Progenitor cell of endocrine pancreas (in vitro differentiated cells): ENCODE measurements around the gene RASGRP2. TPM values are rescaled to one million over a fixed set of nuclear protein-coding genes. Genes with fewer than 3 reads are reported as not detected.

Experiments
- DNase-seq: peaks from one replicate; pipeline ENCODE4 v3.0.0; 2021; ENCODE audit warnings: low spot score; ENCODE audit not compliant: unreplicated experiment
- H3K27ac Mint-ChIP-seq: 2 replicates; pipeline ENCODE4 v1.8.0; 2021; ENCODE audit warnings: mild to moderate bottlenecking, moderate library complexity, mixed read lengths
- H3K27me3 Mint-ChIP-seq: 2 replicates; pipeline ENCODE4 v1.8.0; 2021; ENCODE audit warnings: mixed read lengths
- H3K36me3 Mint-ChIP-seq: 2 replicates; pipeline ENCODE4 v1.8.0; 2022; ENCODE audit warnings: mixed read lengths; ENCODE audit not compliant: insufficient read depth
- H3K4me1 Mint-ChIP-seq: 2 replicates; pipeline ENCODE4 v1.8.0; 2021; ENCODE audit warnings: low read depth, mixed read lengths
- H3K4me3 Mint-ChIP-seq: 2 replicates; pipeline ENCODE4 v1.8.0; 2021; ENCODE audit warnings: low read depth, mild to moderate bottlenecking, moderate library complexity, mixed read lengths
- H3K9me3 Mint-ChIP-seq: 2 replicates; pipeline ENCODE4 v1.8.0; 2021; ENCODE audit warnings: low read depth, mixed read lengths
- total RNA-seq: library from RNA; stranded (reverse); gene quantifications from 2 replicates; pipeline ENCODE4 v1.2.1, GENCODE V29; 2021
- TF ChIP-seq, protein P1 (sequence below): fragments of 200-600 bp; sonication (generic); IDR thresholded peaks from one replicate; pipeline ENCODE4 v1.5.0; 2021; ENCODE audit warnings: antibody characterized with exemption, mild to moderate bottlenecking; ENCODE audit not compliant: unreplicated experiment

RASGRP2 gene
- total RNA-seq, 1 donor from 2014 or later: 0.53 TPM

DNA sequence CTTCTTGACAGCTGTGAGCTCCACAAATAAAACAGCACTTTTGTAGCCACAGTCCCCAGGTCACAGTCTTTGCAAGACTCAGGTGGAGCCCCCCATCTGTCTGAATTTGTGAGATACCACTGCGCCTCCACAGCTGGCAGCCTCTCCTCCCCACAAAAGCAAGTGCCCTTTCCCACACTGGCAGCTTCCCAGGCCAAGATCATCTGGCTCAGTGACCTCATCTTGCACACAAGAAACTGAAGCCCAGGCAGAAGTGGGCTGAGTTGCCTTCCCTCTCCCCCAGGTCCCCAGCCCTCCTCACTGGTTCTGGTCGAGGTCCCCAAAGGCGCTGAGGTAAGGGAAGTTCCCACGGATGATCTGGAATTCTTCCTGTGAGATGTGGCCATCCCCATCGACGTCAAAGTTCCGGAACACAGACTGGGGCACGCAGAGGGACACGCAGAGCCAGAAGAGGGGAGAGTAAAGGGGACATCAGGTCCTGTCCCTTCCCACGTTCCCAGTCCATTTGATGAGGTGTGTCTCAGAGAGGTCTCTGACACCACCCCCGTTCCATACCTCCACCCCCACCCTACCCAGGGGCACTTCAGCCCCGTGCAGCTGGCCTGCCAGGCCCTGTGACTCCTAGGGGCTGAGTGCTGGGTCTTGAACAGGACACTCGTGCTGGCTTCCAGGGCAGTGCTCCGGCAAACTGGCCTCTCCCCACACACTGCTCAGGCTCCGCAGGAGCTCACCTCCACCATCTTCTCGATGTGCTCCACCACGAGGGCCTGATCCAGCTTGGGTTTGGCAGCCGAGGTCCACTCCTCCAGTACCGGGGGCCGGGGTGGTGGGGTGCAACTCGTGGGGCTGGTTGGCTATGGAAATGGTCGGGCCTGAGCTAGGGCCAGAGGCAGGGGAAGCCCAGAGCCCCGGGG lies 8.9 kb downstream of the RASGRP2 start:
- TF ChIP-seq, protein P1, sequence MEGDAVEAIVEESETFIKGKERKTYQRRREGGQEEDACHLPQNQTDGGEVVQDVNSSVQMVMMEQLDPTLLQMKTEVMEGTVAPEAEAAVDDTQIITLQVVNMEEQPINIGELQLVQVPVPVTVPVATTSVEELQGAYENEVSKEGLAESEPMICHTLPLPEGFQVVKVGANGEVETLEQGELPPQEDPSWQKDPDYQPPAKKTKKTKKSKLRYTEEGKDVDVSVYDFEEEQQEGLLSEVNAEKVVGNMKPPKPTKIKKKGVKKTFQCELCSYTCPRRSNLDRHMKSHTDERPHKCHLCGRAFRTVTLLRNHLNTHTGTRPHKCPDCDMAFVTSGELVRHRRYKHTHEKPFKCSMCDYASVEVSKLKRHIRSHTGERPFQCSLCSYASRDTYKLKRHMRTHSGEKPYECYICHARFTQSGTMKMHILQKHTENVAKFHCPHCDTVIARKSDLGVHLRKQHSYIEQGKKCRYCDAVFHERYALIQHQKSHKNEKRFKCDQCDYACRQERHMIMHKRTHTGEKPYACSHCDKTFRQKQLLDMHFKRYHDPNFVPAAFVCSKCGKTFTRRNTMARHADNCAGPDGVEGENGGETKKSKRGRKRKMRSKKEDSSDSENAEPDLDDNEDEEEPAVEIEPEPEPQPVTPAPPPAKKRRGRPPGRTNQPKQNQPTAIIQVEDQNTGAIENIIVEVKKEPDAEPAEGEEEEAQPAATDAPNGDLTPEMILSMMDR: no peak
- H3K27ac Mint-ChIP-seq: no peak overlapping the region

DNA sequence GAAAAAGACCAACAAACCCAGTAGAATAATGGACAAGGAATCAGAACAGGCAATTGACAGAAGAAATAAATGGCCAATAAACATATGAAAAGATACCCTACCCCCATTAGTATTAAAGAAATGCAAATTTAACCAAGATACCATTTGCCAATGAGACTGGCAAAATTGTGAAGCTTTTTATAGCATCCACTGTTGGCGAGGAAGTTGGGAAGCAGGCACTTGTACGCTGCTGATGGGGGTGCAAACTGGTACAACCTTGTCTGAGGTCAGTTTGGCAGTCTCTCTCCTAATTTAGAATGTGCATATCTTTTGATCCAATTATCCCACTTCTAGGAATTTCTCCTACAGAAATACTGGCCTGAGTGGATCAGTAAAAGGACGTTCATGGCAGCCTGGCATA lies 12.3 kb downstream of the RASGRP2 start:
- no peak overlapping the region for H3K4me3 Mint-ChIP-seq
- no peak for DNase-seq
- no peaks in the 10 kb centered on the region for H3K4me1 Mint-ChIP-seq
- no peaks in the 10 kb centered on the region for H3K36me3 Mint-ChIP-seq
- TF ChIP-seq, protein P1: no peak
- H3K27me3 Mint-ChIP-seq: peaks cover 58% of the 10 kb centered on the region
- no peak overlapping the region for H3K27ac Mint-ChIP-seq
- H3K9me3 Mint-ChIP-seq: no peaks in the 10 kb centered on the region

More for the DNA sequence above, 8.9 kb downstream of the RASGRP2 start:
- Mint-ChIP-seq H3K9me3 (no peaks in the 10 kb centered on the region), H3K27me3 (peaks cover 52% of the 10 kb centered on the region), H3K4me1 (no peaks in the 10 kb centered on the region), H3K36me3 (no peaks in the 10 kb centered on the region), H3K4me3 (no peak overlapping the region)
- no peak for DNase-seq

DNA sequence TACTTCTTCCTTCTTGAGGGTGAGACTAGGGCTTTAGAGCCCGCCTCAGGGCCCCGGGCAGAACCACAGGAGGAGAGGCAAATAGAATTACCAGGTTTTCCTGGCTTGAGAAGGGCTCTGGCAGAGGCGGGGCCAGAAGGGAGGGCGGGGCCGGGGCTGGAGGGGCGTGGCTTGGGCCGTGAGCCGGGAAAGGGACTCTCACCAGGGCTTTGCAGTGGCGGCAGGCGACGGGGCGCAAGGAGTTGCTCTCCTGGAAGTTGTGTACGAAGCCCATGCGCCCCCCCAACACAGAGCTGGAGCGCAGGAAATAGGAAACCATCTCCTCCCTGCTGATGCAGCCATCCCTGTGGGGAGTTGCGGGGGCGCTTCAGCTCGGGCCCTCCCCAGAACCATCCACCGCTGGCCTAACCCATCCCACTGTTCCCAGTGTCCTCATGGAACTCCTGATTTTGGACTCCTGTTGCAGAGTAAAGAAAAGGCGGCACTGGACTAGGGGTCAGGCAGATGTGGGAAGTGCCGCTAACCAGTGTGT lies 14.0 kb downstream of the RASGRP2 start:
- H3K27ac Mint-ChIP-seq: no peak overlapping the region
- no peak for DNase-seq
- TF ChIP-seq, protein P1: no peak
- H3K27me3 Mint-ChIP-seq: peaks cover 60% of the 10 kb centered on the region
- H3K9me3 Mint-ChIP-seq: no peaks in the 10 kb centered on the region
- H3K4me3 Mint-ChIP-seq: no peak overlapping the region
- H3K4me1 Mint-ChIP-seq: no peaks in the 10 kb centered on the region
- H3K36me3 Mint-ChIP-seq: no peaks in the 10 kb centered on the region

DNA sequence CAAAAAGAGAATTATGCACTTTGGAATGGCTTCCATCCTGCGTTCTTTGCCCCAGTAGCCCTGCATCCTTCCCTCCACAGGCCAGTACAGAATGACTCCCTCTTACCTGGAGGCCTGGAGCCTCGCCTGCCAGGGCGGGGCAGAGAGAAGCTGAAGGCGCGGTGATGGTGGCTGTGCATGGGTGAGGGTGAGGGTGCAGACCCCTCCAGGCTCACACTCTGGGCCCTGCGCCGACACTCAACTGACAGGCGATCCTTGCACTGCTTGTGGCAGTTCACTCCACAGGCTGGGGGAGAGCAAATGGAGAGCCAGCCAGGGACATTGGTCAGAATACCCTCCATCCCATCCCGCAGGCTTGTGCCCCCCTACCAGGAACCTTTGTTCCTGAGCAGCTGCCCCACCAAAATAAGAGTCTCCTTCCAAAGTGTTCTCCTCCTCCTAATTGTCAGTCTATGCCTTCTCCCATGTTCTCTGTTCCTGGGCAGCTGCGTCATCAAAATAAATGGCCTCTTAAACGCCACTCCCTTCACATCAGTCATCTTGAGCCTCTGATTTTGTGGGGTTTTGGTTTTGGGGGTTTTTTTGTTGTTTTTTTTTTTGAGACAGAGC lies 15.1 kb downstream of the RASGRP2 start:
- H3K27ac Mint-ChIP-seq: no peak overlapping the region
- H3K36me3 Mint-ChIP-seq: no peaks in the 10 kb centered on the region
- no peaks in the 10 kb centered on the region for H3K9me3 Mint-ChIP-seq
- TF ChIP-seq, protein P1: no peak
- DNase-seq: no peak
- peaks cover 62% of the 10 kb centered on the region for H3K27me3 Mint-ChIP-seq
- H3K4me1 Mint-ChIP-seq: no peaks in the 10 kb centered on the region
- no peak overlapping the region for H3K4me3 Mint-ChIP-seq

DNA sequence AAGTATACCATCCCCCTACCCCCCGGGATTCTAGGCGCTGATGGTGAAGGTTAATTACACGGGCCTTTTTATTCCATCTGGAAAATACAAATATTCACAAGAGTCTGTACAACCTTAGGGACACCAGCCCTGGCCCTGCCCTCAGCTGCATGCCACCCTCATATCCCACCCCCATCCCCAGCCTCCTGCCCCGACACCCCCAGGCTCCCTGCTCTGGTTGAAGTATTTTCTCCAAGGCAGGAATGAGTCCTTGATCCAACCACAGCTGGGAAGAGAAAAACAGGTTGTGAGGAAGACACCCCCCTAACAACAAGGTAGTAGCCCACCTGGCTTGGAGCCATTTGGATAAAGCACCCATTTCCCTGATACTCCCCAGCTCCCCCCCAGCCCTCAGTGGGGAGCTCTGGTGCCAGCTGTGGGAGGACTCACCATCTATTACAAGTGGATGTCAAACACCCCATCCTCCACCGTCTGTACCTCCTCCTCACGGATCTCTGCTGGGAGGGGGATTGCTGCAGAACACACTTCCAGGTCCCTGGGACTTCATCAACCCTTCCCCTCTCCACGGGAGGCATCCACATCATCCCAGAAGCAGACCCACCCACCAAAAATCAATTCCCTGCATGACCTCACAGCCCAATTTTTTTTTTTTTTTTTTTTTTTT lies 16.9 kb downstream of the RASGRP2 start:
- TF ChIP-seq, protein P1: no peak
- Mint-ChIP-seq H3K36me3 (no peaks in the 10 kb centered on the region), H3K4me3 (no peak overlapping the region), H3K9me3 (no peaks in the 10 kb centered on the region), H3K4me1 (no peaks in the 10 kb centered on the region), H3K27ac (no peak overlapping the region), H3K27me3 (peaks cover 65% of the 10 kb centered on the region)
- no peak for DNase-seq
